ENCODE data around the gene COLGALT1.
"Not testable (repeated sequence)": the region's sequence is repeated elsewhere in the genome, so short reads cannot be mapped to it uniquely, and the experiment has no call there.

COLGALT1 gene

DNA sequence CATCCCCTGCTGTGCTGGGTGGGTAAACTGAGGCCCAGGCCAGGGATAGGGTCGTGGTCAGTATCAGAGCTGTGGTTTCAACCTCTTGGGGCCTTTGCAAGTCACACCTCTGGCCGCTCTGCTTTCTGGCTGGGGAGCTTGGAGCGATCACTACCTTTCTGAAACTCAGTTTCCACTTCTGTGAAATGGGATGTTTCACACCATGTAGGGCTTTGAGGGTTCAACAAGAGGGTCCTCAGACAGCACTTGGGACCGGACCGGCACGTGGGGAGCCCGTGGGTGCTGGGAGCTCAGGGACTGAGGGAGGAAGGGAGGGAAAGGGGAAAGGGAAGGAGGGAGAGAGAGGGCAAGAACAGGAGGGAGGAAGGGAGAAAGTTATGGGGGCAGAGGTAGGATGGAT, 22.9 kb upstream of the COLGALT1 start:
- no peak for DNase-seq (ENCODE audit: low spot score)

DNA sequence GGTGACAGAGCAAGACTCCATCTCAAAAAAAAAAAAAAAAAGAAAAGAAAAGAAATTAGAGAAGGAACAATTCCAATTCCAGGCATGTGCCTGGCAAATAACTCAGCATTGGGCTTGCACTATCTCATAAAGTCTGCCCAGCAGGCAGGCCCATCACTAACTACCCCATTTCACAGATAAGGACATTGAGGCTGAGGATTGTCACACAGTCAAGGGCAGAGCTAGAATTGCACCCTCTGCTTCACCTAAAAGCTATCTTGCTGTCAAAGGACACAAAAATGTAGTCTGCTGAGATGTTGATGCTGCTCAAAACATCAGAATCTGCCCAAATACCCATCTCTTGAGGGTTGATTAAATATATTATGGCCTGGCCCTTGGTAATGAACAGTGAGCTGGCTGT, 20.7 kb upstream of the COLGALT1 start:
- no peak for DNase-seq (ENCODE audit: low spot score)

DNA sequence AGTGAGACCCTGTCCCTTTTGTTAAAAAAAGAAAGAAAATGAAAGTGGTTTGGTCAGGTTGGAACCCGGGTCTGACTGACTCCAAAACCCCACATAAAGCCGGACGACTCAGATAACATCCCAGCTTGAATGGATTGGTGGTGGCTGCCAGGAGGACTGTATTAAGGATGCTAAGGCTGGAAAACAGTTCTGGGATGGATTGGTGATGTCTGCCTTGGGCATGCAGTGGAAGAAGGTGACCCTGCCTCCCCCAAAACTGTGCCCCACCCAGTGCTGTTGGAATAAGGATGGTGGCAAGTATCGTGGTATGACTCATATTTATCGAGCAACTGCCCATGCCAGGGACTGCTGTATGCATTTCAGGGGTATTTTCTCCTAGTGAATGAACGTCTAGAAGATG, 18.5 kb upstream of the COLGALT1 start:
- no peak for DNase-seq (ENCODE audit: low spot score)

DNA sequence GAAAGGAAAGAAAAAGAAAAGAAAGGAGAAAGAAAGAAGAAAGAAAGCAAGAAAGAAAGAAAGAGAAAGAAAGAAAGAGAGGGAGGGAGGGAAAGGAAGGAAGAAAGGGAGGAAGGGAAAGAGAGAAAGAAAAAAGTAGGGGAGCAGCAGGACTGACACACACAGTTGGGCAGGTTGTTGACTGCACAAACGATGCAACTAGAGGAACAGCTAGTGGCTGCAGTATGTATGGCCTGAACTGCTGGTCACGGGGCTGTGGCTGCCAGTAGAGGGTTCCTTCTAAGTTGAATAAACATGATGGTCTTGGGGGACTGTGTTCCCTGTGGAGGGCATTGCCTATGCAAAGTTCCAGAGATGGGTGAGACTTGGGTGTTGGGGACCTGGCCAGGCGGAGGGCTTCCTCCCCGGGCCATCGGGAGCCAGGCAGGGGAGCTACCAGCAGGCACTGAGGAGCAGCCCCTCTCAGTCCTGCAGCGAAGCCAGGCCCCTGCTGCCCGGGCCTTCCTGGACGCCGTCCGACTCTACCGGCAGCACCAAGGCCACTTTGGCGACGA, 16.7 kb upstream of the COLGALT1 start:
- DNase-seq (ENCODE audit: low spot score): no peak

DNA sequence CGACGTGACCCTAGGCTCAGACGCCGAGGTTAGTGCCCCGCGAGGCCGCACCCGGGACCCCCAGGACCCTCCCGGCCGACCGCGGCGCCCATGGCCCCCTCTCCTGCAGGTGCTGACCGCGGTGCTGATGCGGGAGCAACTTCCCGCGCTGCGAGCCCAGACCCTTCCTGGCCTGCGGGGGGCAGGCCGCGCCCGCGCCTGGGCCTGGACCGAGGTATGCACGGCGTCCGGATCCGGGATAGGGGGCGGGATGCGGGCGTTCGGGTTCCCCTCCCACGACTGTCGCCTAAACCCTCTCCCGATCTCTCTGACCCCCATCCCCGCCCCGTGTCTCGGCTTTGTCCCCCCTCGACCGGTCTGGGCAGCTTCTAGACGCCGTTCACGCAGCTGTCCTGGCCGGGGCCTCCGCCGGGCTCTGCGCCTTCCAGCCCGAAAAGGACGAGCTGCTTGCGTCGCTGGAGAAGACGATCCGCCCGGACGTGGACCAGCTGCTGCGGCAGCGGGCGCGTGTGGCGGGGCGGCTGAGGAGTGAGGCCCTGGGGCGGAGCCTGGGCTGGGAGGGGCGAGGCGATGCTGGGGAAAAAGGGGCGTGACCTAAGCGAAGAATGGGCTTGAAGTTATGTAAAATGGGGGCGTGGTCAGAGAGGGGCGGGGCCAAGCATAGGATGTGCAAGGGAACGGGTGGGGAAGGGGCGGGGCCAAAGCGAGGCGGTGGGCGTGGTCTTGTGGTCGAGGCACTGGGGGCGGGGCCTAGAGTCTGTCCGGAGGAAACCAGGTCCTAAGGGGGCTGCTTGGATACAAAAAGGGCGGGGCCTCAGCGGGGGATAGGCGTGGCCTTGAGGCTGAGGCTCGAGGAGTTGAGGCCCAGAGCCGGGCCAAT, 16.0 kb upstream of the COLGALT1 start:
- peak; percentile 81 for DNase-seq (ENCODE audit: low spot score)

DNA sequence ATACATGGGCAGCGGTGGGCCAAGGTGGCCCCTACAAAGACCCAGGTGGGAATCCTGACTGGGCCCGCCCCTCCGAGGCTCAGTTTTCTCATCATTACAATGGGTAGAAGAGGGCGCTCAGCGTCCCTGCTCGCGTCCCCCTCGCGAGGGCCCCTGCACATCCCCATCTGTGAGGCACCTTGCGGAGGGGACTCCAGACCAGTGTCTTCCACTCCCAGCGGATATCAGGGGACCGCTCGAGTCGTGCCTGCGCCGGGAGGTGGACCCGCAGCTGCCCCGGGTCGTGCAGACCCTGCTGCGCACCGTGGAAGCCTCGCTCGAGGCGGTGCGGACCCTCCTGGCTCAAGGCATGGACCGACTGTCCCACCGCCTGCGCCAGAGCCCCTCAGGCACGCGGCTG, 15.3 kb upstream of the COLGALT1 start:
- no peak for DNase-seq (ENCODE audit: low spot score)

DNA sequence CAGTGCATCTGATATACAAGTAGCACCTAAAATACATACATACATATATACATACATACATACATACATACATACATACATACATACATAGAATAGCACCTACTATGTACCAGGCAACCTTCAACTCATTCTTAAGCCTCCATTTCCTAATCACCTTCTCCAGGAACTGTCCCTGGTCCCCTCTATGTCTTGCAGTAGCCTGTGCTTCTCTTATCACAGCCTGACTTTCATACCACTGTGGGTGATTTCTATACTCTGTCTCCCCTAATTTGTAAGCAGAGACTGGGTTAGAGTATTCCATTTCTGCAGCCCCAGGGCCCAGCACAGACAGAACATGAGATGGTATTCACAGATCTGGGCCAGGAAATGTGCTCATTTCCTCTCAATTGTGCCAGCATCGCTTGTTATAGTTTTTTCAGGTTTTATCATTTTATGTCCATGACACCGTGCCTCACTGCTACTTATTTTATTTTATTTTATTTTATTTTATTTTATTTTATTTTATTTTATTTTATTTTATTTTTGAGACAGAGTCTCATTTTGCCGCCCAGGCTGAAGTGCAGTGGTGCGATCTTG, 14.2 kb upstream of the COLGALT1 start:
- no peak for DNase-seq (ENCODE audit: low spot score)

DNA sequence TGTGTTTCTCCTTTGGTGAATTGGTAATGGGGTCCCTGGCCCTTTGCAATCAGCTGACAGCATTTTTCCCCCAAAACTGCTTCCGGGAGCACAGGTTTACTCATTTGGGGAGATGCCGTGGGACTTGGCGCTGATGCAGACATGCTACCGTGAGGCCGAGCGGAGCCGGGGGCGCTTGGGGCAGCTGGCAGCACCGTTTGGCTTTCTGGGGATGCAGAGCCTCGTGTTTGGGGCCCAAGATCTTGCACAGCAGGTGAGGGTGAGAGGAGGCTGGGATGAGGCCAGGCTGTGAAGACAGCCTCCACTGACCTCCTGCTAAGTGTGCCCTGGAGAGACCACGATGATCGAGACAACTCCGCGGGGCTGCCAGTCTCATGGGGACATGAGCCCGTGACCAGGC, 13.4 kb upstream of the COLGALT1 start:
- DNase-seq (ENCODE audit: low spot score): no peak

DNA sequence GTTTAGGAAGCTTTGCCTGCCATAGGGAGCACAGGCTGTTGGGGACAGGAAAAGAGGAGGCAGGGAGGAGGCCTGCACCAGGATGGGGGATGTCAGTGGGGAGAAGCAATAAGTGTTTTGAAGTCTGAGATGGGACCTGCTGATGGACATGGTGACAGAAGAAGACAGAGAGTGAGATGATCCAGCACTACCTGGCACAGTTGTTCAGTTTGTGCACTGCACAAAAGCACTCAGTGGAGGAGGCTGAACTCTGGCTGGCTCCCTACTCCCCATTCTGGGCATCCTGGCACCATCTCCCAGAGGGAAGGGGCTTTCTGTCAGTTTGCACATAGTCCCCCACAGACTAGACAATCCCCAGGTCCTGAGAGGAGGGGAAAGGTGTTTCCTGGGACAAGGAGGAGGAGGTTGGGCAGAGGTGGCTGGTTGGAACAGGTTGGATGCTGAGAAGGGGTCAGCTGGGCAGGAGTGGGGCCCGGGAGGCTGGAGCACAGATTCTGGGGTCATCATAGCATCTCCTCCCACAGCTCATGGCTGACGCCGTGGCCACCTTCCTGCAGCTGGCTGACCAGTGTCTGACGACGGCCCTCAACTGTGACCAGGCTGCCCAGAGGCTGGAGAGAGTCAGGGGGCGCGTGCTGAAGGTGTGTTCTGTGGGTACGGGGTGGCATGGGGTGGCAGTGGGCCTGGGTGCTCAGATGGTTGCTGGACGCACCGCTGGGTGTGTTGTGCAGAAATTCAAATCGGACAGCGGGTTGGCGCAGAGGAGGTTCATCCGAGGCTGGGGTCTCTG, 12.5 kb upstream of the COLGALT1 start:
- no peak for DNase-seq (ENCODE audit: low spot score)

DNA sequence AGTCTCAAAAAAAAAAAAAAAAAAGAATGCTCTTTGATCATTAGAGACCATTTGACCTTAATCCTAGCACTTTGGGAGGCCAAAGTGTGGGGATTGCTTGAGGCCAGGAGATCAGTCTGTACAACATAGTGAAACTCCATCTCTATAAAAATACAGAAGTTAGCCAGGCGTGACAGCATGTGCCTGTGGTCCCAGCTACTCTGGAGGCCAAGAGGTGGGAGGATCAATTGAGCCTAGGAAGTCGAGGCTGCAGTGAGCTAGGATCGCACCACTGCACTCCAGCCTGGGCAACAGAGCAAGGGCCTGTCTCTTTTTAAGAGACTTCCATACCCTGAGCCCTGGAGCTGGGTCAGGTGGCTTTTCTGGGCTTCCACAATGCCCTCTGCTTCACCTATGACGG, 11.5 kb upstream of the COLGALT1 start:
- DNase-seq (ENCODE audit: low spot score): no peak

DNA sequence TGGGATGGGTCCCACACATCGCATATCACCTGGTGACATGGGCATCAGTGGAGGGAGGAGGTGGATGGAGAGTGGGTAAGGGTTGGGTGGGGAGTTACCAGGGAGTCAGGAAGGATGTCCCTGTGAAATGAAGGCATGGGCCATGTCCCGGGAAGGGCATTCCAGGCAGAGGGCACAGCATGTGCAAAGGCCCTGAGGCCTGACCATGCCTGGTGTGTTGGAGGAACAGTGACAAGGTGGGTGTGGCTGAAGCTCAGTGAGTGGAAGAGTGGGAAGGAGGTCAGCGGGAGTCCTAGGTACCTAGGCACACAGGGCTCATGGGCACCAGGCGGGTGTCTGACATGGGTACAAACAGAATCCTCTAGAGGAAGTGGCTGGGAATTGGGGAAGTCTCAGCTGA, 11.0 kb upstream of the COLGALT1 start:
- no peak for DNase-seq (ENCODE audit: low spot score)

DNA sequence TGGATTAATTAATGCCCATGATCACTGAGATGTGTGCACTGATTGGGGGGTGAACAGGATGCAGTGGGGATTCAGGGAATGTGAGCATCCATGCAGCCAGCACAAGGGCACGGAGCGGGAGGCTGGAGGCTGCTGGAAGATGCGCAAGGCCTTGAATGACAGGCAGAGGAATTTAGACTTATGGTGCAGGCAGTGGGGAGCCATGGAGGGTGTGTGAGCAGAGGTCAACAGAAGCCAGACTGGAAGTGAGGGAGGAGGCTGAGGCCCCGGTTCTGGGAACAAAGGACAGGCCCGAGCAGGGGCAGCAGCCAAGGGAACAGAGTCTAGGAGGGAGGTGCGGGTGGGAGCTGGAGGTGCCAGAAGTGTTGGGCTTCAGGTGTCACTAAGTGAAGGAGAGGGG, 7.3 kb upstream of the COLGALT1 start:
- no peak for DNase-seq (ENCODE audit: low spot score)

DNA sequence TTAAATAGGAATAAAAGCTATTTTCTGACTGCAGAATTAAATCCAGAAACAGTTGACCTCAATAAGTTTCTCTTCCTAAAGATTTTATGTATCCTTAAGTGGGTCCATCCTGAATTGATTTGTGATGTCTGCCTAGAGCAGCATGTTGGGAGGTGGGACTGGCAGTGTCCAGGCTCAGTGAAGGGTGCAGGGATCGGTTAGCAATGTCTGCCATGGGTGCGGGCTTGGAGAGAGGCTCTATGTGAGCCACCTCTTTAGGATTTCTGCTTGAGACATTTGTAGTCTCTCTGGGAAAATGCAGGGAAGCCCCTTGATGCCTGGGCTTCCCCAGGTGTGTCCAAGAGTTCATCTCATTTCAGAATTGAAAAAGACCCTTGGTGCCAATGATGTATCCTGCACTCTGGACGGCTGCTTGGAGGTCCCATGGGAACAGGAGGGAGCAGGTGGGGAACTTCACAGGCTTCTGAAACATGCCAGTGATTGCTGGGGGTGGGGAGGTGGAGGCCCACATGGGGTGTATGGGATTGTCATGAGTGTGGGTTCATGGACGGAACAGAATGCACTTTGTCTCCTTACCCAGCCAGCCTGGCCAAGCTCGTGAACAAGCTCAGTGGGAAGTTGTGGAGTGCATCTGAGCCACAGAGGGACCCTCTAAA, 6.2 kb upstream of the COLGALT1 start:
- DNase-seq (ENCODE audit: low spot score): no peak

DNA sequence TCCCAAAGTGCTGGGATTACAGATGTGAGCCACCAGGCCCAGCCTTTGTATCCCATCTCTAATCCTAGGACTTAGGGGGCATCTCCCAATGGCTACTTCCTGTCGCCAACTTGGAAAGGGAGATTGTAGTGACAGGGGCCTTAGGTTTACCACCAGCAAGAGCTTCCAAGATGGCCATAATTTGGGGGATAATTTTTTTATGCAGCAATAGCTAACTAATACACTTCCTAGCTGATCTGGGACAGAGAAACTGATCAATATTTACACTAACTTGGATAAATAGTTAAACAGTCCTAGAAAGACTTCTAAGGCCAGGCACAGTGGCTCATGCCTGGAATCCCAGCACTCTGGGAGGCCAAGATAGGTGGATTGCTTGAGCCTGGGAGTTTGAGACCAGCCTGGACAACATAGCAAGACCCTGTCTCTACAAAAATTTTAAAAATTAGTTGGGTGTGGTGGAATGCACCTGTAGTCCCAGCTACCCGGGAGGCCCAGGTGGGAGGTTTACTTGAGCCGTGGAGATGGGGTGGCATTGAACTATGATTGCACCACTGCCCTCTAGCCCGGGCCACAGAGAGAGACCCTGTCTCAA, 5.3 kb upstream of the COLGALT1 start:
- no peak for DNase-seq (ENCODE audit: low spot score)

DNA sequence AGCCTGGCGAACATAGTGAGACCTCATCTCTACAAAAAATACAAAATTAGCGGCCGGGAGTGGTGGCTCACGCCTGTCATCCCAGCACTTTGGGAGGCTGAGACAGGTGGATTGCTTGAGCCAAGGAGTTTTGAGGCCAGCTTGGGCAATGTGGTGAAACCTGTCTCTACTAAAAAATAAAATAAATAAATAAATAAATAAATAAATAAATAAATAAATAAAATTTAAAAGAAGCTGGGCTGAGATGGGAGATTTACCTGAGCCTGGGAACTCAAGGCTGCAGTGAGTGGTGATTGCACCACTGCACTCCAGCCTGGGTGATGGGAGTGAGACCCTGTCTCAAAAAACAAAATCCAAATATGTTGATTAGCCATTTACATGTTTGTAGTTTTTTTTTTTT, 2.7 kb upstream of the COLGALT1 start:
- DNase-seq (ENCODE audit: low spot score): not testable (repeated sequence)

DNA sequence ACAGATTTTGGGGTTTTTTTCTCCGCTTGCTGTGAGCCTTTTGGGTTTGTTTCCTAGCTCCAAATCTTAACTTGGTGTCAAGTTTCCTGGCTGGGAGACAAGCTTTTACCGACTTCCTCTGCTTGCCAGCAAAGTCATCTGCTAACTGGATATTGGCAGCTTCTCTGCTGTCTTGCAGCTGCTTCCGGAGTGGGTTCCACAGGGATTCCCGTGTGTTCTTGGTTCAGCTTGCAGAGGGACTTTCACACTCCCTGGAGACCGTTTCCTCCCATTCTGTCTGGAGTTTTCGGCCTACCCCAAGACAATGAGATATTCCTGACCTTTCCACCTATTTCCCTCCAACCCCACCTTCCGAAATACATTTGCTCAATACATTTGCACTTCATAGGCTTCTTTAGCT, 2.2 kb upstream of the COLGALT1 start:
- no peak for DNase-seq (ENCODE audit: low spot score)

DNA sequence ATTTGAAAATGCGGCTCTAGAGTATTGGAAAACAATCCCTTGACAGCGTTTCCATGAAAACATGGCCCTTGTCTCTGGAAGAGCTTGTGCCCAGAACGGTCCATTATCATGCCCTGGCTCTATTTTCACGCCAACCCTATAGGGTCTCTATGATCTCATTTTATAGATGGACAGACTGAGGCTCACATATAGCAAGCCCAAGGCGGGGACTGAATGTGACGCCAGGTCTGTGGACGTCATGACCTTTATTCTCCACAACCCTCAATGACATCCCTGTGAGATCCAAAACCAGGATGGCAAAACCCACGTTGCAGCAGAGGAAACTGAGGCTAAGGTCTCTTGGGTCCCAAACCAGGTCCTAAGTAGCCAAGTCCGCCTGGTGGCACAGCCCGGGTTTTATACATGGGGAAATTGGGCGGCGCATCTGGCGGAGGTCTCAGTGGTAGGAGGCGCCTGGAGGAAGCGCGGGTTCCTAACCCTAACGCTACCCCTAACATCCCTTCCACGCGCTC, 425 bp upstream of the COLGALT1 start:
- no peak for DNase-seq (ENCODE audit: low spot score)

DNA sequence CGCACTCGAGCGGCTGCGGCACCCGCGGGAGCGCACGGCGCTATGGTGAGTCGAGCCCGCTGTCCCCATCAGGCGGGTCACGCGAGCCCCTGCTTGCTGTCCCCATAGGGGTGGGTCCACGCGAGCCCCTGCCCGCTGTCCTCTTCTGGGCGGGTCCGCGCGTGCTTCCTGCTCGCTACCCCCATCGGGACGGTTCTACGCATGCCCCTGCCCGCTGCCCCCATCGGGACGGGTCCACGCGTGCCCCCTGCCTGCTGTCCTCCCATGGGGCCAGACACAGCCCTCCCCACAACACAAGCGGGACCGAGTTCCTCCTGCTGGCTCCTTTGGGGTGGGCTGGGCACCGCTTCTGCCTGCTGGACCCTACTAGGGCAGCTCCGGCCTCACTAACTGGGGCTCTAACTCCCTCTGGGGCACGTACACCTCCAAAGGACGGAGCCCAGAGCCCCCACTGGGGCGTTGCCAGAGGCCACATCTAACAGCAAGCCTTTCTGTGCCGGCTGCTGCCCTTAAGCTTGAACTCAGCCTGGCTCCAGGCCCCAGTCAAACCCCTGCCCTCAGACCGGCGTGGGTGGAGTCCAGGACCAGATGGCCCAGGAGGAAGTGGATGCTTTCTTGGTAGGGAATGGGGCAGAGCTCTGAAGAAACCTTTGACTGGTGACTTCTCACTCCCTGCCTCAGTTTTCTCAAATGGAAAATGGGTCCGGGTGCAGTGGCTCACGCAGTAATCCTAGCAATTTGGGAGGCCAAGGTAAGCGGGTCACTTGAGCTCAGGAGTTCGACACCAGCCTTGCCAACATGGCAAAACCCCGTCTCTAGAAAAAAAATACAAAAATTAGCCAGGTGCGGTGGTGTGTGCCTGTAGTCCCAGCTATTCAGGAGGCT, 722 bp downstream of the COLGALT1 start:
- peak; percentile 52 for DNase-seq (ENCODE audit: low spot score)

DNA sequence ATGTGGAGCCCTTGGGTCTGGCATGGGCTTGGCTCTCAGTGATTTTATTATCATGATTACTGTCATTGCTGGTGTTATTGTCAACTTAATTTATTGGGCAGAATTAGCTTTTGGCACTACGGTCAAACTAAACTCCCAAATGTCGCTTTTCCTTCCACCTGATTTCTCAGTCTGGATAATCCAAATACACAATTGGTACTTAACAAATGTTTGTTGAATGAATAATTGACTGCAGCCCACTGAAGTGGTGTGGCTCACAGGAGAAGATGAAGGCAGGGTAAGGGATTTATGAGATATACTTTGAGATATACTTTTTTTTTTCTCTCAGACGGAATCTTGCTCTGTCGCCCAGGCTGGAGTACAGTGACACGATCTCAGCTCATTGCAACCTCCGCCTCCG, 1.5 kb downstream of the COLGALT1 start:
- DNase-seq (ENCODE audit: low spot score): no peak

DNA sequence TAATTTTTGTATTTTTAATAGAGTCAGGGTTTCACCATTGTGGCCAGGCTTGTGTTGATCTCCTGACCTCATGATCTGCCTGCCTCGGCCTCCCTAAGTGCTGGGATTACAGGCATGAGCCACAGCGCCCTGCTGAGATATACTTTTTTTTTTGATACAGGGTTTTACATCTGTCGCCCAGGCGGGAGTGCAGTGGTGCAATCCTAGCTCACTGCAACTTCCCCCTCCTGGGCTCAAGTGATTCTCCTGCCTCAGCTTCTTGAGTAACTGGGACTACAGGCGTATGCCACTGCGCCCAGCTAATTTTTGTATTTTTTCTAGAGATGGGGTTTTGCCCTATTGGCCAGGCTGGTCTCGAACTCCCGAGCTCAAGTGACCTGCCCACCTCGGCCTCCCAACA, 2.0 kb downstream of the COLGALT1 start:
- no peak for DNase-seq (ENCODE audit: low spot score)

DNA sequence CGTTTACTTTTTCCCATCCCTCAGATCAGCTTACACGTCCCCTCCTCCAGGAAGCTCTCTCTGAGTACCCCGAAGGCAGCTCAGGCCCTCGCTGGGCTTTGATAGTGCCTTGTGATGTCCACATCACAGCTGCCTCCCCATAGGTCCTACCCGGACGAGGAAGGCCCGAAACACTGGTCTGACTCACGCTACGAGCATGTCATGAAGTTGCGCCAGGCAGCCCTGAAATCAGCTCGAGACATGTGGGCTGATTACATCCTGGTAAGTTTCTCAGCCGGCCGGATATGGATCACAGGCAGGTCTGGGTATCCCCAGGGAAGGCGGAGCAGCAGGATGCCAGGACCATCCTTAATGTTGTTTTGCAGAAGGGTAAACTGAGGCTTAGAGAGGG, 4.8 kb downstream of the COLGALT1 start:
- no peak for DNase-seq (ENCODE audit: low spot score)

All from HuH-7.5 (cell line).